MM.1S (cell line): ENCODE results near the gene RBM12.

Source experiments
- DNase-seq: peaks from one replicate; pipeline ENCODE4 v3.0.0-alpha.2; 2015
- H2AFZ ChIP-seq: fragments of 300-600 bp; sonication (generic); 2 replicates; pipeline ENCODE4 v1.6.0; 2016; ENCODE audit warnings: antibody characterized with exemption, low read length
- H3F3A ChIP-seq: fragments of 300-600 bp; sonication (generic); 2 replicates; pipeline ENCODE4 v1.6.1; 2016; ENCODE audit warnings: mild to moderate bottlenecking, antibody characterized with exemption, low read length, moderate library complexity, mixed read lengths; ENCODE audit not compliant: insufficient read depth
- H3K27ac ChIP-seq: fragments of 300-600 bp; sonication (generic); 2 replicates; pipeline ENCODE4 v1.5.1; 2016; ENCODE audit warnings: mild to moderate bottlenecking, low read length
- H3K27me3 ChIP-seq: fragments of 300-600 bp; sonication (generic); replicated peaks from 2 replicates; pipeline ENCODE4 v1.6.0; 2016; ENCODE audit warnings: low read length; ENCODE audit not compliant: insufficient read depth
- H3K36me3 ChIP-seq: fragments of 300-600 bp; sonication (generic); replicated peaks from 2 replicates; pipeline ENCODE4 v1.6.1; 2016; ENCODE audit warnings: mild to moderate bottlenecking, low read length, mixed read lengths; ENCODE audit not compliant: insufficient read depth
- H3K4me1 ChIP-seq: fragments of 300-600 bp; sonication (generic); 2 replicates; pipeline ENCODE4 v1.6.1; 2016; ENCODE audit warnings: low read length, mixed read lengths
- H3K4me2 ChIP-seq: fragments of 300-600 bp; sonication (generic); 2 replicates; pipeline ENCODE4 v1.6.0; 2016; ENCODE audit warnings: low read depth, low read length
- H3K4me3 ChIP-seq: fragments of 300-600 bp; sonication (generic); 2 replicates; pipeline ENCODE4 v1.5.1; 2016; ENCODE audit warnings: low read length, mixed read lengths
- H3K79me2 ChIP-seq: fragments of 300-600 bp; sonication (generic); 2 replicates; pipeline ENCODE4 v1.6.1; 2016; ENCODE audit warnings: mixed run types, low read length, mixed read lengths
- H3K9ac ChIP-seq: fragments of 300-600 bp; sonication (generic); 2 replicates; pipeline ENCODE4 v1.6.1; 2016; ENCODE audit warnings: low read length, mixed read lengths
- H3K9me2 ChIP-seq: fragments of 300-600 bp; sonication (generic); replicated peaks from 2 replicates; pipeline ENCODE4 v1.6.1; 2016; ENCODE audit warnings: mild to moderate bottlenecking, low read length, mixed read lengths; ENCODE audit not compliant: insufficient read depth
- H3K9me3 ChIP-seq: fragments of 300-600 bp; sonication (generic); replicated peaks from 2 replicates; pipeline ENCODE4 v1.6.1; 2016; ENCODE audit warnings: mild to moderate bottlenecking, low read length, mixed read lengths; ENCODE audit not compliant: insufficient read depth
- H4K20me1 ChIP-seq: fragments of 300-600 bp; sonication (generic); 2 replicates; pipeline ENCODE4 v1.6.1; 2016; ENCODE audit warnings: mild to moderate bottlenecking, low read length, moderate library complexity, mixed read lengths; ENCODE audit not compliant: insufficient read depth
- EZH2 ChIP-seq: fragments of 300-600 bp; sonication (generic); optimal IDR thresholded peaks from 2 replicates; pipeline ENCODE3; 2017; ENCODE audit warnings: low read depth, mild to moderate bottlenecking, antibody characterized with exemption, low read length, mixed read lengths
- EZH2phosphoT487 ChIP-seq: fragments of 300-600 bp; sonication (generic); IDR thresholded peaks from 2 replicates; pipeline ENCODE4 v1.6.1; 2018; ENCODE audit warnings: antibody characterized with exemption, low read length
- TF ChIP-seq, protein P1 (sequence below): fragments of 300-600 bp; sonication (generic); IDR thresholded peaks from 2 replicates; pipeline ENCODE4 v1.5.1; 2016; ENCODE audit warnings: antibody characterized with exemption, low read length, mixed read lengths

RBM12 gene

DNA sequence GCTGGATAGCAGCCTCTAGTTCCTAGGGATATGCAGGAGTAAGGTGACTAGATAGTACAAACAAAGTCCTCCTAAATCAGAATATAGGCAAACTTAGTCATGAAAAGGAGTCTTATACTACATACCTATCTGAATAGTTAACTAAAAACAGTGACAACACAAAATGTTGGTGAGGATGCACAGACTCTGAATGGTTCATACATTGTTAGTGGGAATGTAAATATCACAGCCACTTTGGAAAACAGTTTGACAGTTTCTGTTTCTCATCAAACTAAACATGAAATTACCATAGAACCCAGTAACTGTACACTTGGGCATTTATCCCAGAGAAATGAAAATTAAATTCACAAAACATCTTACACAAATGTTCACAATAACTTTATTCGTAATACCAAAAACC, 17.3 kb upstream of the RBM12 start:
- H4K20me1 ChIP-seq: no peaks in the 10 kb centered on the region
- TF ChIP-seq, protein P1, sequence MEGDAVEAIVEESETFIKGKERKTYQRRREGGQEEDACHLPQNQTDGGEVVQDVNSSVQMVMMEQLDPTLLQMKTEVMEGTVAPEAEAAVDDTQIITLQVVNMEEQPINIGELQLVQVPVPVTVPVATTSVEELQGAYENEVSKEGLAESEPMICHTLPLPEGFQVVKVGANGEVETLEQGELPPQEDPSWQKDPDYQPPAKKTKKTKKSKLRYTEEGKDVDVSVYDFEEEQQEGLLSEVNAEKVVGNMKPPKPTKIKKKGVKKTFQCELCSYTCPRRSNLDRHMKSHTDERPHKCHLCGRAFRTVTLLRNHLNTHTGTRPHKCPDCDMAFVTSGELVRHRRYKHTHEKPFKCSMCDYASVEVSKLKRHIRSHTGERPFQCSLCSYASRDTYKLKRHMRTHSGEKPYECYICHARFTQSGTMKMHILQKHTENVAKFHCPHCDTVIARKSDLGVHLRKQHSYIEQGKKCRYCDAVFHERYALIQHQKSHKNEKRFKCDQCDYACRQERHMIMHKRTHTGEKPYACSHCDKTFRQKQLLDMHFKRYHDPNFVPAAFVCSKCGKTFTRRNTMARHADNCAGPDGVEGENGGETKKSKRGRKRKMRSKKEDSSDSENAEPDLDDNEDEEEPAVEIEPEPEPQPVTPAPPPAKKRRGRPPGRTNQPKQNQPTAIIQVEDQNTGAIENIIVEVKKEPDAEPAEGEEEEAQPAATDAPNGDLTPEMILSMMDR: no peak
- no peak for TF ChIP-seq EZH2
- no peak for TF ChIP-seq EZH2phosphoT487

DNA sequence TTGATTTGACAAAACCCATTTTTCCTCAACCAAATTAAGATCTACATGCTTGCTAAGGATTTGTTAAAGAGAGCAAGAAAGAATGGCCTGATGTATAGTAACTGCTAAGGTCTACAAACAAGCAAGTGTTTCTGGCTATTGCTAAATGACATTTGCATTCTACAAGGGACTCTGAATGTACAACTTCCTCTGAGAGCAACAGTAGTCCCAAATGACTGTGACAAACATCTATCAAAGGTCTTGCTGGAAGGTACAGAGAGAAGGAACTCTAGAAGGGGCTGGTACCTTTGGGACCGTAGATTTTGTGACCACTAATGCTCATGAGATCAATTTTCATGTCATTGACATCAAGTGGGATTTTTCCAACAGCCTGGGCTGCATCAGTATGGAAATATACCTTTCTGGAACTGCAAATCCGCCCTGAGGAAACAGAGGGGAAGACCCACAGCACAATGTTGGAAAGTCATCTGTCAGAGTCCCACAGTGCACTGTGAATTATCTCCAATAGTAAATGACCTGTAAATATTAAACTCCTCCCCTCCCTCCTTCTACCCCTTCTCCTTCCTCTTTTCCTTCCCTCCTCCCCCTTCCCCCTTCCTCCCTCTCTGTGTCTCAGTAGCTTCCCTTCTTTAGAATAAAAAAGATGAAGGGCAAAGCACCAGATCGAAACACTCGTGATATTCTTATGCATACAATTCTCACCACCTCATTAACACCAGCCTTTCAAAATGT, 15.9 kb upstream of the RBM12 start:
- no peaks in the 10 kb centered on the region for H3F3A ChIP-seq
- H3K4me2 ChIP-seq: no peak overlapping the region
- no peak overlapping the region for H2AFZ ChIP-seq
- DNase-seq: no peak
- no peaks in the 10 kb centered on the region for H3K9me3 ChIP-seq
- no peak overlapping the region for H3K4me3 ChIP-seq
- H3K27me3 ChIP-seq: no peaks in the 10 kb centered on the region
- H4K20me1 ChIP-seq: no peaks in the 10 kb centered on the region
- H3K79me2 ChIP-seq: no peaks in the 10 kb centered on the region
- H3K4me1 ChIP-seq: no peaks in the 10 kb centered on the region
- H3K27ac ChIP-seq: no peak overlapping the region
- H3K36me3 ChIP-seq: no peaks in the 10 kb centered on the region
- no peaks in the 10 kb centered on the region for H3K9me2 ChIP-seq
- TF ChIP-seq, protein P1: no peak
- TF ChIP-seq EZH2 (no peak), EZH2phosphoT487 (no peak)
- H3K9ac ChIP-seq: no peak overlapping the region

More for the DNA sequence above, 17.3 kb upstream of the RBM12 start:
- Histone ChIP-seq H3K4me2 (no peak overlapping the region), H3K36me3 (no peaks in the 10 kb centered on the region), H3K27ac (no peak overlapping the region), H3K9me2 (no peaks in the 10 kb centered on the region), H3K79me2 (no peaks in the 10 kb centered on the region), H3K9ac (no peak overlapping the region), H2AFZ (no peak overlapping the region), H3K4me1 (no peaks in the 10 kb centered on the region), H3F3A (no peaks in the 10 kb centered on the region), H3K4me3 (no peak overlapping the region), H3K27me3 (no peaks in the 10 kb centered on the region), H3K9me3 (no peaks in the 10 kb centered on the region)
- no peak for DNase-seq

DNA sequence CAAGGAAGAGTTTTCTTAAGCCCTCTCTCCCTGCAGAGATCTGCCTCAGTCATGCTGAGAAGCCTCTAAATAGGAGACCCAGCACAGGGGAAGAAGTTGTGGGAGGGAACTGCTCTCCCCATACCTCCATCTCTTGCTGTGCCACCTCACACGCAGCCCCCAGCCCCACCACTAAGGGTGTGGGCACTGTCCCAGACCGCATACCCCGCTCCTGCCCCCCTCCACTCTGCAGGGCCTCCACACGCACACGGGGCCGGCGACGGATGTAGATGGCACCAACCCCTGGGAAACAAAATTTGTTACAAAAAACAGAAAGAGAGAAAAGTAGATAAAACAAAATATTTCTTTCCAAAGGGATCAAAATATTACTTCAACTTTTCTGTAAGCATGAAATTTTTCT, 10.2 kb upstream of the RBM12 start:
- Histone ChIP-seq H3K4me3 (no peak overlapping the region), H3K9me2 (no peaks in the 10 kb centered on the region), H3F3A (no peaks in the 10 kb centered on the region), H3K27ac (no peak overlapping the region), H3K36me3 (no peaks in the 10 kb centered on the region; the same call in 1 of the 2 replicates), H3K79me2 (no peaks in the 10 kb centered on the region), H4K20me1 (no peaks in the 10 kb centered on the region), H3K4me1 (no peaks in the 10 kb centered on the region), H3K27me3 (no peaks in the 10 kb centered on the region), H3K9ac (no peak overlapping the region), H3K9me3 (no peaks in the 10 kb centered on the region), H3K4me2 (no peak overlapping the region), H2AFZ (no peak overlapping the region)
- TF ChIP-seq, protein P1: no peak
- no peak for TF ChIP-seq EZH2phosphoT487
- TF ChIP-seq EZH2: no peak
- no peak for DNase-seq
